GM23248 (cell line): ENCODE results near the gene TMEM117. TPM values are rescaled to one million over a fixed set of nuclear protein-coding genes. Genes with fewer than 3 reads are reported as not detected.

Experiments used
- DNase-seq: peaks from one replicate; pipeline ENCODE4 v3.0.0-alpha.2; 2015
- H2AFZ ChIP-seq: fragments of 200-600 bp; sonication (generic); 2 replicates; pipeline ENCODE4 v1.6.1; 2016; ENCODE audit warnings: antibody characterized with exemption
- H3F3A ChIP-seq: fragments of 200-600 bp; sonication (generic); 2 replicates; pipeline ENCODE4 v1.6.1; 2016; ENCODE audit warnings: mild to moderate bottlenecking, antibody characterized with exemption, mixed run types; ENCODE audit not compliant: insufficient read depth
- H3K27ac ChIP-seq: fragments of 200-600 bp; sonication (generic); 2 replicates; pipeline ENCODE4 v1.5.1; 2016; ENCODE audit warnings: mild to moderate bottlenecking
- H3K27me3 ChIP-seq: fragments of 200-600 bp; sonication (generic); replicated peaks from 2 replicates; pipeline ENCODE4 v1.6.1; 2016; ENCODE audit warnings: mild to moderate bottlenecking; ENCODE audit not compliant: insufficient read depth
- H3K36me3 ChIP-seq: fragments of 200-600 bp; sonication (generic); 2 replicates; pipeline ENCODE4 v1.6.1; 2016; ENCODE audit warnings: low read depth, mild to moderate bottlenecking
- H3K4me1 ChIP-seq: fragments of 200-600 bp; sonication (generic); 2 replicates; pipeline ENCODE4 v1.6.1; 2016; ENCODE audit warnings: mild to moderate bottlenecking; ENCODE audit not compliant: insufficient read depth
- H3K4me2 ChIP-seq: fragments of 200-600 bp; sonication (generic); one replicate; pipeline ENCODE4 v1.6.1; 2016; ENCODE audit warnings: mild to moderate bottlenecking; ENCODE audit not compliant: unreplicated experiment
- H3K4me3 ChIP-seq: fragments of 200-600 bp; sonication (generic); 2 replicates; pipeline ENCODE4 v1.5.1; 2016; ENCODE audit warnings: mild to moderate bottlenecking
- H3K79me2 ChIP-seq: fragments of 200-600 bp; sonication (generic); 2 replicates; pipeline ENCODE4 v1.6.1; 2016; ENCODE audit warnings: mild to moderate bottlenecking; ENCODE audit not compliant: insufficient read depth
- H3K9ac ChIP-seq: fragments of 200-600 bp; sonication (generic); 2 replicates; pipeline ENCODE4 v1.6.1; 2016; ENCODE audit warnings: mild to moderate bottlenecking
- H3K9me2 ChIP-seq: fragments of 200-600 bp; sonication (generic); 2 replicates; pipeline ENCODE4 v1.6.1; 2016; ENCODE audit warnings: mixed run types, mild to moderate bottlenecking, moderate library complexity; ENCODE audit not compliant: insufficient read depth
- H3K9me3 ChIP-seq: fragments of 200-600 bp; sonication (generic); one replicate; pipeline ENCODE4 v1.6.1; 2017; ENCODE audit warnings: low read depth
- H4K20me1 ChIP-seq: fragments of 200-600 bp; sonication (generic); 2 replicates; pipeline ENCODE4 v1.6.0; 2016; ENCODE audit not compliant: insufficient read depth
- EZH2 ChIP-seq: fragments of 200-600 bp; sonication (generic); IDR thresholded peaks from 2 replicates; pipeline ENCODE4 v1.6.1; 2018; ENCODE audit warnings: antibody characterized with exemption, mild to moderate bottlenecking; ENCODE audit not compliant: insufficient read depth, poor library complexity, severe bottlenecking
- EZH2phosphoT487 ChIP-seq: fragments of 200-600 bp; sonication (generic); IDR thresholded peaks from 2 replicates; pipeline ENCODE4 v1.6.1; 2018; ENCODE audit warnings: antibody characterized with exemption, moderate library complexity, mild to moderate bottlenecking, low read depth; ENCODE audit not compliant: insufficient read depth
- WGBS, 2 experiments: methylation state at CpG; one replicate each; pipeline ENCODE4 v1.1.6; 2015 to 2017; ENCODE audit warnings: low lambda C conversion rate in 2 of 2, low coverage in 1 of 2; ENCODE audit errors: missing lambda C conversion rate in 2 of 2; 5-methylcytosine and 5-hydroxymethylcytosine counted together
- in situ Hi-C: fragments of 300-500 bp; cut with MboI; formaldehyde crosslinking; loops from 2 replicates; pipeline ENCODE4 v1.15.0; 2020
- polyA plus RNA-seq: library from polyadenylated mRNA; unstranded; fragments of >200 nt; fragmentation: Nextera tagmentation; extraction: Ambion mirVana; gene quantifications from 2 replicates; pipeline ENCODE4 v1.2.1, GENCODE V29; 2016
- total RNA-seq: library from RNA; depleted of rRNA; stranded (reverse); fragments of >200 nt; shearing (Covaris generic); gene quantifications from 2 replicates; pipeline ENCODE4 v1.2.3, GENCODE V29; 2014

Gene TMEM117
- total and polyA plus RNA-seq, 2 experiments from 2014 or later, result 12.1 to 19.1 TPM

GRCh38 chr12:44126806-44127205 lies 290.9 kb downstream of the TMEM117 start:
- TF ChIP-seq EZH2 (no peak), EZH2phosphoT487 (no peak)
- in situ Hi-C loops, result no loop called here
- 34 to 41% methylated on average over 1 of the region's 1 CpG for WGBS, 2 experiments

GRCh38 chr12:44127966-44128710 lies 292.3 kb downstream of the TMEM117 start:
- H2AFZ ChIP-seq, result no peak overlapping the region

More at GRCh38 chr12:44126806-44127205, 290.9 kb downstream of the TMEM117 start:
- Histone ChIP-seq H4K20me1 (no peaks in the 10 kb centered on the region), H3K4me3 (no peak overlapping the region), H3K9ac (no peak overlapping the region), H3K9me2 (no peaks in the 10 kb centered on the region), H3K4me1 (no peaks in the 10 kb centered on the region), H3K9me3 (no peaks in the 10 kb centered on the region), H3K4me2 (no peak overlapping the region), H3K79me2 (no peaks in the 10 kb centered on the region), H3F3A (no peaks in the 10 kb centered on the region), H2AFZ (no peak overlapping the region), H3K27me3 (no peaks in the 10 kb centered on the region), H3K36me3 (no peaks in the 10 kb centered on the region), H3K27ac (no peak overlapping the region)
- no peak for DNase-seq

GRCh38 chr12:44143175-44143574 lies 307.3 kb downstream of the TMEM117 start:
- TF ChIP-seq EZH2phosphoT487 (no peak), EZH2 (no peak)
- Histone ChIP-seq H4K20me1 (no peaks in the 10 kb centered on the region), H3K9me2 (no peaks in the 10 kb centered on the region), H3K9me3 (no peaks in the 10 kb centered on the region), H3K27me3 (no peaks in the 10 kb centered on the region), H3K4me2 (no peak overlapping the region), H3K4me1 (no peaks in the 10 kb centered on the region), H3F3A (no peaks in the 10 kb centered on the region), H3K4me3 (no peak overlapping the region), H2AFZ (no peak overlapping the region), H3K79me2 (no peaks in the 10 kb centered on the region), H3K27ac (no peak overlapping the region), H3K36me3 (no peaks in the 10 kb centered on the region), H3K9ac (no peak overlapping the region)
- in situ Hi-C loops, result no loop called here
- DNase-seq, result no peak
- 55 to 60% methylated on average over 3 of the region's 3 CpGs for WGBS, 2 experiments

More at GRCh38 chr12:44127966-44128710, 292.3 kb downstream of the TMEM117 start:
- no peaks in the 10 kb centered on the region; the same call in 1 of the 2 replicates for H3K9me2 ChIP-seq
- H3K79me2 ChIP-seq, result no peaks in the 10 kb centered on the region
- H3K9me3 ChIP-seq, result no peaks in the 10 kb centered on the region
- no peaks in the 10 kb centered on the region for H3K27me3 ChIP-seq
- 78 to 92% methylated on average over 1 of the region's 1 CpG for WGBS, 2 experiments
- no peak overlapping the region for H3K4me2 ChIP-seq
- H3K9ac ChIP-seq, result no peak overlapping the region
- TF ChIP-seq EZH2phosphoT487 (no peak), EZH2 (no peak)
- H3K27ac ChIP-seq, result no peak overlapping the region
- no peak for DNase-seq
- H3F3A ChIP-seq, result no peaks in the 10 kb centered on the region
- no peaks in the 10 kb centered on the region for H4K20me1 ChIP-seq
- no peak overlapping the region for H3K4me3 ChIP-seq
- H3K36me3 ChIP-seq, result no peaks in the 10 kb centered on the region
- in situ Hi-C loops, result no loop called here
- no peaks in the 10 kb centered on the region for H3K4me1 ChIP-seq

- Histone ChIP-seq H2AFZ (no peak overlapping the region), H3K9me2 (no peaks in the 10 kb centered on the region), H3K79me2 (no peaks in the 10 kb centered on the region), H3K27ac (no peak overlapping the region), H4K20me1 (no peaks in the 10 kb centered on the region), H3K4me1 (no peaks in the 10 kb centered on the region), H3K27me3 (no peaks in the 10 kb centered on the region), H3K9me3 (no peaks in the 10 kb centered on the region), H3K4me3 (no peak overlapping the region), H3K36me3 (no peaks in the 10 kb centered on the region), H3K4me2 (no peak overlapping the region), H3K9ac (no peak overlapping the region), H3F3A (no peaks in the 10 kb centered on the region)
- in situ Hi-C loops, result no loop called here
- no peak for DNase-seq
- TF ChIP-seq EZH2 (no peak), EZH2phosphoT487 (no peak)
- whole genome bisulfite sequencing, 2 experiments, result 79 to 85% methylated on average over 2 of the region's 2 CpGs
Measured at GRCh38 chr12:44148936-44149335, 313.1 kb downstream of the TMEM117 start.
